ENCODE results near the gene ISL2. TPM values are rescaled to one million over a fixed set of nuclear protein-coding genes. Genes with fewer than 3 reads are reported as not detected.

Gene ISL2
- total and polyA plus RNA-seq, 2 of the 13 experiments (the other 11 are each of a cell fraction or from before 2014, with no cell fraction given) = 4.3 to 5.1 TPM

- TF ChIP-seq HMGXB4 (CRISPR knock-in tag; IDR thresholded peaks at IDR 0.05; ENCODE audit: borderline replicate concordance in 1 of 2, low read depth in 1 of 2) (no peak), NFIC (IDR thresholded peaks at IDR 0.05; ENCODE audit: low read length) (no peak), ZNF710 (CRISPR knock-in tag; IDR thresholded peaks at IDR 0.05; ENCODE audit: borderline replicate concordance) (no peak), SNAPC4 (CRISPR knock-in tag; IDR thresholded peaks at IDR 0.05) (no peak), SOX13 (IDR thresholded peaks at IDR 0.05) (no peak), SOX13 (CRISPR knock-in tag; conservative IDR thresholded peaks at IDR 0.05 in 1 of 2, IDR thresholded peaks at IDR 0.05 in 1 of 2) (no peak), ZNF282 (IDR thresholded peaks at IDR 0.05; ENCODE audit: partially characterized antibody) (no peak), ZNF768 (CRISPR knock-in tag; IDR thresholded peaks at IDR 0.05) (no peak)
Measured at GRCh38 chr15:76368122-76368621, 31.6 kb downstream of the ISL2 start (continued).
